Activated T-helper 1 cell treated with Interleukin-2 at 50 U/mL for 16 hours (primary cell): ENCODE data around the gene IL17RB.

Experiments used
- DNase-seq: peaks from one replicate; pipeline ENCODE4 v3.0.0-alpha.2; 2020; ENCODE audit warnings: low read depth

Gene IL17RB

GRCh38 chr3:53829605-53830004 is 16.8 kb upstream of the IL17RB start:
- no peak for DNase-seq

- no peak for DNase-seq
Measured at GRCh38 chr3:53830944-53831343, 15.4 kb upstream of the IL17RB start.

GRCh38 chr3:53833053-53833645 is 13.2 kb upstream of the IL17RB start:
- no peak for DNase-seq

- DNase-seq: no peak
Measured at GRCh38 chr3:53833700-53834099, 12.7 kb upstream of the IL17RB start.

- DNase-seq: no peak
Measured at GRCh38 chr3:53834429-53835095, 11.8 kb upstream of the IL17RB start.

GRCh38 chr3:53835257-53835656 is 11.1 kb upstream of the IL17RB start:
- DNase-seq: no peak

GRCh38 chr3:53836084-53836872 is 10.1 kb upstream of the IL17RB start:
- no peak for DNase-seq

GRCh38 chr3:53837331-53837730 is 9.0 kb upstream of the IL17RB start:
- no peak for DNase-seq

- DNase-seq: no peak
Measured at GRCh38 chr3:53841296-53841695, 5.1 kb upstream of the IL17RB start.

- no peak for DNase-seq
Measured at GRCh38 chr3:53842436-53843194, 3.8 kb upstream of the IL17RB start.

GRCh38 chr3:53843195-53844177 is 2.9 kb upstream of the IL17RB start:
- DNase-seq: no peak

GRCh38 chr3:53844262-53845102 is 1.9 kb upstream of the IL17RB start:
- DNase-seq: no peak

GRCh38 chr3:53845103-53845880 is 1.1 kb upstream of the IL17RB start:
- no peak for DNase-seq

- no peak for DNase-seq
Measured at GRCh38 chr3:53845881-53846133, 561 bp upstream of the IL17RB start.

- no peak for DNase-seq
Measured at GRCh38 chr3:53846851-53847155, 435 bp downstream of the IL17RB start.

- DNase-seq: no peak
Measured at GRCh38 chr3:53849916-53850315, 3.5 kb downstream of the IL17RB start.

- no peak for DNase-seq
Measured at GRCh38 chr3:53850895-53851294, 4.5 kb downstream of the IL17RB start.

- DNase-seq: no peak
Measured at GRCh38 chr3:53856964-53857363, 10.6 kb downstream of the IL17RB start.

- no peak for DNase-seq
Measured at GRCh38 chr3:53858096-53858741, 11.9 kb downstream of the IL17RB start.

- DNase-seq: no peak
Measured at GRCh38 chr3:53859178-53859577, 12.8 kb downstream of the IL17RB start.
